ENCODE results near the gene CD58.

Gene CD58

DNA sequence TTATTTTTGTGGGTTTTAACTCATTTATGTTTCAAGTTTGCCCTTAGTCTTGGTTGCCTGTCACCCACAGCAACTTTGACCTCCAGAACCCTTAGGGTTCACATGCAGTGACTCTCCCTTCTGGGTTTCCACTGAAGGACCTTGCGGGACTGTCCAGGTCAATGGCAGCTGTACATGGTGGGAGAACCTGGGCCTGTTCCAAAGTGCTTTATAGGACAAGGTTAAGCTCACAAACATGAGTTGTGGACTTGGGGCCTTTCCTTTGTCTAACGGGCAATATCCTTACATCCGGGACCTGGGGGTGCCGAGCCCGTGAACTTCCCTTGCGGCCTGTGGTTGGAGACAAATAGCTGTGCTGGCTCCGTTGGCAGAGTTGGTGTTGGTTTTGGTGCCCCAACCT, 77.8 kb downstream of the CD58 start:
- DNase-seq (ENCODE audit: low spot score): no peak

DNA sequence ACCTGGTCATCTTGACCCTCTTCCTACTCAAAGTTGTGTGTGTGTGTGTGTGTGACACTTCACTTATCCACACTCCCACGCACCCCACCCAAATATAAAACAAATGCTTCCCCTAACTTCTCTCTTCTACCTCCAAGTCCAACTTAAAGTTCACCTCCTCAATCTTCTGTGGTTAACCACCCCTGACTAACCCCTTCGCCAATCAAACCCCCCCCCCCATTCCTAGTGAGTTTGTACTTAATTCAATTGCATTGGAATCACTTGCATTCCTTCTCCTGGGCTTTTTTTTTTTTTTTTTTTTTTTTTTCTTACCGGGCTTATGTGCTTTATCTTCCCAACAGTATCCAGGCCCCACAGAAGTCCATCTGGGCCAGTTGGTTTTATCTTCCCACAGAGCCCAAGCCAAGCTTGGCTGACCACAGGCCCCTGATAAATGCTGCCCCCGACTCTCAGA, 78.4 kb downstream of the CD58 start:
- DNase-seq (ENCODE audit: low spot score): no peak

GRCh38 chr1:116491700-116492357, 79.0 kb downstream of the CD58 start:
- no peak for DNase-seq (ENCODE audit: low spot score)

- DNase-seq (ENCODE audit: low spot score): no peak
Measured at GRCh38 chr1:116490588-116490987, 80.2 kb downstream of the CD58 start.

DNA sequence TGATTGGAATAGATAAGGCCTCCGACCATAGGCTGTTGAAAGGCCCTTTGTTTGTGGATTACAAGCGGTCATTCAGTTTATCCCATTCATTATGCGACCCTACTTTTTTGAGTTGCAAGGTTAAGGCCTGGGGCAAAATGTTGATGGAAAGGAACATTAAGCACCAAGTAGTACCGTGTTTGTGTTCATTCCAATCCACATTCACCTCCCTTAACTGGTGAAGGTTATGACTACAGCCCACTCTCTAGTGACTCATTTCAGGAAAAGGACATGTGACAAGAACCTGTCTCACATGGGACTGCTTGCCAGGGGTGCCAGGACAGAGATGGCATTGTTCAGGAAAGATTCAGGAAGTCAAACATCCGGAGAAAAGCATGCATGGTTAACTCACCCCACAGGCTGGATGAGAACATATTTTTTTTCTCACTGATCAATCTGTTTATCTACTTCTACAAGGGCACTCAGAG, 81.6 kb downstream of the CD58 start:
- DNase-seq (ENCODE audit: low spot score): peak; percentile 85

GRCh38 chr1:116488071-116488470, 82.8 kb downstream of the CD58 start:
- no peak for DNase-seq (ENCODE audit: low spot score)

DNA sequence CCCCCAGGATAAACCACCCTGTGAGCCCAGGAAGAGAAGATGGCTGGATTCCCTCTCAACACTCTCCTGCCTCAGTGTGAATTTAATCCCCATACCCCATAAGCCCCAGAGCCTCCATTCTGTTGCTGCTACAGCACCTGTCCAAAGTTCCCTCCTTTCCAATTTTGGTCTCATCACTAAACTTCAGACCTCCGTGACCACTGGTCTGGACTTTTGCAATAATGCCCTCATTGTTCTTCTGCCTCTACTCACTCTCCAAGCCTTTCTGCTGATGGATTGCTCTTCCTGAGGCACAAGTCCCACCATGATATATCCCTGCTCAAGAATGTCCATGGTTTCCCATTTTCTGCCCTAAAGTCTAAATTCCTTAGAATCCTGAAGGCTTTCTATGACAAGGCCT, 83.2 kb downstream of the CD58 start:
- DNase-seq (ENCODE audit: low spot score): no peak

DNA sequence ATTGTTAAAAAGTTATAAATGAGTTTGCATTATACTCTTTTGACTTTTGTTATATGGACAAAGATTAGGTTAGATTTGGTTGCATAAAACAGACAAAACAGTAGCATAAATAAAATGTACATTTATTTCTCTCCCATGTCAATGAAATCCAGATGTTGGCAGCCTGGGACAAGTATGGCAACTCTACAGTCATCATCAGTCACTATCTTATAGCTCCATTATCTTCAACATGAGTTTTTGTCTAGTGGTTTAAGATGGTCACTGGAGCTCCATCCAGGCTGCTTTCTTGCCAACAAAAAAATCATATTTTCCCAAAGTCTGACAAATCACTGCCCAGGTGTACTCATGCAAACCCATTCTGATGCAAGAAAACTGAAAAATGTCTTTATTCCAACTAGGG, 83.8 kb downstream of the CD58 start:
- no peak for DNase-seq (ENCODE audit: low spot score)

DNA sequence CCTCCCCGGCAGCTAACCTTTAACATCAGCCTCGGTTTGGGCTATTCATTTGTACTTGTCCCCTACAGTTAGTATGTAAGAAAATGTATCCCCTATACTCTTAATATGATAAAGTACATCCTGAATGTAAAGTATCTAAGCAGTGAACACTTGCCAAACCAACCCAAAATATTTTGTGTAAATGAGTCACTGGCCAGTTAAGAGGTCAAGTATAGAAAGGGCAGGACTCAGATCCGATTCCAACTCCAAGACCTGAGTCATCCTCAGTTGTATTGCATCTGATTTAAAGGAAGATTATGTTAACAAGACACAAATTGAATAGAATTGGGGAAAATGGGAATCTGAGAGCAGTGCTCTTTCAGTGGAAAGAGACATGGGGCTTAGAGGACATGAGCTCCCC, 84.4 kb downstream of the CD58 start:
- DNase-seq (ENCODE audit: low spot score): no peak

DNA sequence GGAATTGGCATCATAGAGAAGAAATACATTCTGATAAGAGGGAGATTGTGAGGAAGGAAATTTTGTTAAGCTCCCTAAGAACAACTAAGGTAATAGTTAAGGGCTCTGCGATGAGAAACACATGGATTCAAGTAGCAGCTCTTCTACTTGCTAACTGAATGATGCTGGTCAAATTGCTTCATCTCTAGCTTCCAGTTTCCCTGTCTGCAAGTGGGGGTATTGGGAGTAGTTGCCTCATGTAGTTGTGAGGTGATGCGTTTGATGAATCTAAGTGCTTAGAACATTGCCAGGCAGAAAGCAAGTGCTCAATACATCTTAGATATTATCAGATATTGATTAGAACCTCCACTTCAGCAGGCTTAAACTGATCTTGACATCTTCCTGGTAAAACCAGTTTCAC, 84.8 kb downstream of the CD58 start:
- DNase-seq (ENCODE audit: low spot score): no peak

- DNase-seq (ENCODE audit: low spot score): peak; percentile 86
Measured at GRCh38 chr1:116485071-116485735, 85.6 kb downstream of the CD58 start.

DNA sequence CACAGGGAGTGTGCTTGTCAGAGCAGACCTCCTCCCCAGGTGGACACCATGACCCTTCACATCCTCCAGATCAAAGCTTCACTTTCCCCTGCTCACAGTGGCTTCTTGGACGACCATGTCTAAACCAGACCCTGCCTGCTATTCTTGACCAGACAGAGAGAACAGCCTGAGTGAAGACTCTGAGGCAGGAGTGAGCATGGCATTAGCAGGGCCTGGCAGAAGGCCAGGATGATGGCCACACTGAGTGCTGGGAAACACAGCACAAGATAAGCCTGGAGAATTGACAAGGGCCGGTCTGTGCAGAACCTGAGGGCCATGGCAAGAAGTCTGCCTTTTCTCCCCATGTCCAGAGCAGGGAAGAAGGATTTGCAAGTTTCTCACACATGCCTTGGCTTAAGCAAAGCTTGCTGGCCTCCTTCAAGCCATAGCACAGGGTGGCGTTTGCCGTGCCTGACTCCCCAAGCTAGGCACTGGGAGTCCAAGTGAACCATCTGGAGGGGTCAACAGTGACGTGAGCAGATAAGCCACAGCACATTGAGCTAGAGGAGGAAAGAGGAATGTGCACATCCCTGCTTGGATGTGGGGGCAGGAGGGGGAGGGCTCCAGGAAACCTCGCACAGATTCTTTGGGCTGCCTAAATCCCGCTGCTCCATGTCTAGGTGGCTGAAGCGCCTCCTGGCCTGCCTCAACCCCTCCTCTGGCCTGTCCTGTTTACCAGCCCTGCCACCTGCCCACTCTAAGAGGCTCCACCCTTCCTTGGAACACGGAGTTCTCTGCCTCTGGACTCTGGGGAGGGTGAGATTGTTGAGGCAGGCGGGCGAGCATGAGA, 87.1 kb downstream of the CD58 start:
- no peak for DNase-seq (ENCODE audit: low spot score)

DNA sequence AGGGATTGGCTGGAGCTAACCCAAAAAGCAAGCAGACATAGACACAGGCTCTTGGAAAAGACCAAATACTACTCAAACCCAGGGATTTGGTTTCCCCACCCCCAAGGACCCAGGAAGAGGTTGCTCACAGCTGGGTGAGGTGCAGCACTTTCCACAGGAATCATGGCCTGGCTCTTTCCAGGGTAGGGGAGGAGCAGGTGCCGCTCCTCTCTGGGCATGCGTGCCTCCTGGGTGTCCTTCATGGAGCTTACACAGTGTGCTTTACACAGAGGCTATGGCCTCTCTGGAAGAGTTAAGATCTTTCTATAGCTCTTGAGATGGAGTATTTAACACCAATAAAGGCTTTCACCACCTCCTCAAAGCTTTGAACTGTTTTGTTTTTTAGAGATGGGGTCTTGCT, 88.3 kb downstream of the CD58 start:
- DNase-seq (ENCODE audit: low spot score): no peak

GRCh38 chr1:116481934-116482333, 88.9 kb downstream of the CD58 start:
- no peak for DNase-seq (ENCODE audit: low spot score)

- no peak for DNase-seq (ENCODE audit: low spot score)
Measured at GRCh38 chr1:116478621-116479020, 92.2 kb downstream of the CD58 start.

GRCh38 chr1:116477429-116477828, 93.4 kb downstream of the CD58 start:
- no peak for DNase-seq (ENCODE audit: low spot score)

DNA sequence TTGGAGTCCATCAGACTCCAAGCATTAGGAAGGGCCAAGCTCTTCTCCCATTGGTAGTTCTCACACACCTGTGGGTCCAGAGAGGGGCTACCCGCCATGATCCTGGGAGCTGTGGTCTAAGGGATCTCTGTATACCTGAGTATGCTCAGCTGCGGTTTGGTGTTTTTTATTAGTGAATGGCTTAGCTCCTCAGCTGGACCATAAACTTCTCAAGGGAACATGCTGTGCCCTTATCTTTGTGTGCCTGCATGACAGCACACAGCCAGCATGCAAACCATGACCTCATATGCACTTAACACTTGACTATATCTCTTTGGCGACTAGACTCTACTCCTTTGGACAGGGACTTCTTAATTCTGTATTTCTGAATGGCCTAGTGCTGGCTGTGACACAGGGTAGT, 94.5 kb downstream of the CD58 start:
- DNase-seq (ENCODE audit: low spot score): no peak

GRCh38 chr1:116475850-116476218, 95.0 kb downstream of the CD58 start:
- DNase-seq (ENCODE audit: low spot score): no peak

- DNase-seq (ENCODE audit: low spot score): peak; percentile 69
Measured at GRCh38 chr1:116474921-116475849, 95.6 kb downstream of the CD58 start.

DNA sequence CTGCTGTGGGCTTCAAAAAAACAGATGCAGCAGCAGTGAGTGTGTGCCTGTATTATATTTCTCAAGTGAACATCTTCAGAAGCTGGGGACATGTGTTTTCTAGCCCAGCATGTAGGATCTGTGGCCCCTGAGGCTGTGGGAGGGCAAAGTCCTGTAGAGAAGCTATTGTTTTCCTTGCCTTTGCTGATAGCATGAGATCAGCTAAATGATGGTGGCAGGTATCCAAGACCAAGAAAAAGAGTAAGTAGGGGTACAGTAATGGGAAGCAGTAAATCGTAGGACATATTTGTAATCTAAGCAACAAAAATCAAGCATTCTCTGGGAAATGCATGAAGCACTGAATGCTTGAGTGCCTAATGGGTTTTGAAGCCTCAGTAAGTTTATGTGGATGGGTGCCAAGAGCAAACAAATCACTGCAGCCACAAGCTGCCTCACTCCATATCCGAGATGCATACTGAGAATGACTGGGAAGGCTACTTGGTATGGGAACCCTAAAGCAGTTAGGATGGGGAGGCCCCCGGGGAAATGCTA, 98.3 kb downstream of the CD58 start:
- peak; percentile 32 for DNase-seq (ENCODE audit: low spot score)

DNA sequence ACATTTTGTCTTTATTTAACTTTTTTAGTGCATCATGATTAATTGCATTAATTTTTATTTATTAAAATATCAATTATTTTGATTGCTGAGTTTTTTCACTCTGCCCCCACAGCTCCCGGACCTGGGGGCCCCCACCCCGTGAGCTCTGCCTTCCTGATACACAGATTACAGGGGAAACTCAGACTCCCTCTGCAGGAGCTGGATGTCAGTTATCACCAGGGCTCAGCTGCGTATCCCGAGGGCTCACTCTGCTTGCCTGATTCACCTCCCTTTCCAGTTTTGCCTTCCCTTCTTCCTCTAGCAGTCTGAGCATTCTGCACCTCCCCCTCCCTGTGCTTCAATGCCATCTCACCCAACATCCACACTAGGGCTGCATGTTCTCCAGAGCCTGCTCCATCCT, 99.6 kb downstream of the CD58 start:
- no peak for DNase-seq (ENCODE audit: low spot score)

DNA sequence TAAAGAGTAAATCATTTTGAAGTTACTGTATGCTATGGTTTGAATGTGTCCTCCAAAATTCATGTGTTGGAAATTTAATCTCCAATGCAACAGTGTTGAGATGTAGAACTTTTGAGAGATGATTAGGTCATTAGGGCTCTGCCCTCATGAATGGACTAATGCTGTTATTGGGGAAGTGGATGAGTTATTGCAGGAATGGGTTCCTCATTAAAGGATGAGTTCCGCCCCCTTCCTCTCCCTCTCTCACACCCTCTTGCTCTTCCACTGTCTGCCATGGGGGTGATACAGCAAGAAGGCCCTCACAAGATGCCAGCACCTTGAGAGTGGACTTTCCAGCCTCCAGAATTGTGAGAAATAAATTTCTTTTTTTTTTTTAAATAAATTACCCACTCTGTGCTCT, 100.2 kb downstream of the CD58 start:
- no peak for DNase-seq (ENCODE audit: low spot score)
